Keratinocyte (primary cell): Measurements from ENCODE around the gene CASP7. TPM values are rescaled to one million over a fixed set of nuclear protein-coding genes. Genes with fewer than 3 reads are reported as not detected.

Experiments used
- DNase-seq: peaks from one replicate; pipeline ENCODE4 v3.0.0-alpha.2; 2011; ENCODE audit warnings: low read depth, missing footprints, low spot score
- FAIRE-seq: peaks from 2 replicates; lab custom pipeline; 2011; peaks lifted over from hg19 to GRCh38; lab: Jason Lieb, UNC
- H2AFZ ChIP-seq: 2 replicates; pipeline ENCODE4 v1.6.0; 2012; ENCODE audit warnings: low read length, control low read depth, inconsistent platforms; ENCODE audit not compliant: control insufficient read depth
- H3K27ac ChIP-seq: 2 replicates; pipeline ENCODE4 v1.5.1; 2011; ENCODE audit warnings: low read length; ENCODE audit not compliant: control insufficient read depth, insufficient read depth
- H3K27me3 ChIP-seq: 3 replicates; pipeline ENCODE4 v1.6.0; 2011; ENCODE audit warnings: low read length; ENCODE audit not compliant: control insufficient read depth, insufficient read depth; ENCODE audit errors: extremely low read depth
- H3K36me3 ChIP-seq, 2 experiments: 2 replicates in 1 of 2; 3 replicates in 1 of 2; pipeline ENCODE4 v1.5.1; 2011; ENCODE audit warnings: low read length in 2 of 2, mild to moderate bottlenecking in 1 of 2; ENCODE audit not compliant: control insufficient read depth in 2 of 2, insufficient read depth in 2 of 2; ENCODE audit errors: extremely low read depth in 1 of 2
- H3K4me1 ChIP-seq: 3 replicates; pipeline ENCODE4 v1.5.1; 2011; ENCODE audit warnings: low read length; ENCODE audit not compliant: control insufficient read depth, insufficient read depth; ENCODE audit errors: extremely low read depth
- H3K4me2 ChIP-seq: 3 replicates; pipeline ENCODE4 v1.6.0; 2011; ENCODE audit warnings: low read depth, low read length; ENCODE audit not compliant: control insufficient read depth, insufficient read depth; ENCODE audit errors: extremely low read depth
- H3K4me3 ChIP-seq, 3 experiments: fragments of 200-600 bp in 1 of 3; sonication (generic) in 1 of 3; 2 replicates in 2 of 3; 3 replicates in 1 of 3; pipeline ENCODE4 v1.5.1; 2011 to 2016; ENCODE audit warnings: low read length in 3 of 3, mild to moderate bottlenecking in 3 of 3, control low read depth in 2 of 3, inconsistent platforms in 1 of 3, low read depth in 1 of 3, mixed read lengths in 1 of 3, mixed run types in 1 of 3, moderate library complexity in 1 of 3; ENCODE audit not compliant: control insufficient read depth in 2 of 3, insufficient read depth in 2 of 3; ENCODE audit errors: extremely low read depth in 1 of 3
- H3K79me2 ChIP-seq: 2 replicates; pipeline ENCODE4 v1.6.0; 2012; ENCODE audit warnings: low read length; ENCODE audit not compliant: control insufficient read depth, insufficient read depth
- H3K9ac ChIP-seq: 3 replicates; pipeline ENCODE4 v1.6.0; 2011; ENCODE audit warnings: low read length; ENCODE audit not compliant: control insufficient read depth, insufficient read depth; ENCODE audit errors: extremely low read depth
- H3K9me1 ChIP-seq: 3 replicates; pipeline ENCODE4 v1.6.0; 2011; ENCODE audit warnings: low read length; ENCODE audit not compliant: control insufficient read depth, insufficient read depth; ENCODE audit errors: extremely low read depth
- H3K9me3 ChIP-seq: 2 replicates; pipeline ENCODE4 v1.5.1; 2012; ENCODE audit warnings: low read depth, low read length; ENCODE audit not compliant: control insufficient read depth
- H4K20me1 ChIP-seq: 3 replicates; pipeline ENCODE4 v1.6.0; 2011; ENCODE audit warnings: low read length; ENCODE audit not compliant: control insufficient read depth, insufficient read depth; ENCODE audit errors: extremely low read depth
- CTCF ChIP-seq, 3 experiments: IDR thresholded peaks in 1 of 3; conservative IDR thresholded peaks in 1 of 3; optimal IDR thresholded peaks in 1 of 3; 2 replicates in 2 of 3; 3 replicates in 1 of 3; pipeline versions ENCODE3 to v1.5.1; 2011; ENCODE audit warnings: low read length in 3 of 3, mild to moderate bottlenecking in 3 of 3, moderate library complexity in 2 of 3, control low read depth in 1 of 3, inconsistent platforms in 1 of 3; ENCODE audit not compliant: insufficient read depth in 2 of 3; ENCODE audit errors: extremely low read depth in 1 of 3
- EZH2 ChIP-seq: IDR thresholded peaks from one replicate; pipeline ENCODE4 v1.6.1; 2012; ENCODE audit warnings: inconsistent platforms, mild to moderate bottlenecking, low read length, moderate library complexity
- dilution Hi-C: fragments of 300-500 bp; cut with MboI; formaldehyde crosslinking; loops from one replicate; pipeline ENCODE4 v1.7.0; 2020; ENCODE audit warnings: low sequenced_read_pairs; ENCODE audit not compliant: extremely low pct_ligation_motif_present
- polyA plus RNA-seq, 5 experiments: library from polyadenylated mRNA; depleted of rRNA in 3 of 5; stranded (reverse) in 3 of 5; stranded (forward) in 1 of 5; unstranded in 1 of 5; fragments of >200 nt; gene quantifications; 1 replicate in 1 of 5; 2 replicates in 3 of 5; 3 replicates in 1 of 5; pipeline versions ENCODE4 v1.2.1 to v1.2.3, GENCODE V29; 2011 to 2012; ENCODE audit warnings: missing spikeins in 2 of 5, low read depth in 1 of 5, low replicate concordance in 1 of 5

CASP7 gene
- polyA plus RNA-seq, 1 donor (not counting 4 experiments of a cell fraction or from before 2014, with no cell fraction given), result 23.2 TPM

DNA sequence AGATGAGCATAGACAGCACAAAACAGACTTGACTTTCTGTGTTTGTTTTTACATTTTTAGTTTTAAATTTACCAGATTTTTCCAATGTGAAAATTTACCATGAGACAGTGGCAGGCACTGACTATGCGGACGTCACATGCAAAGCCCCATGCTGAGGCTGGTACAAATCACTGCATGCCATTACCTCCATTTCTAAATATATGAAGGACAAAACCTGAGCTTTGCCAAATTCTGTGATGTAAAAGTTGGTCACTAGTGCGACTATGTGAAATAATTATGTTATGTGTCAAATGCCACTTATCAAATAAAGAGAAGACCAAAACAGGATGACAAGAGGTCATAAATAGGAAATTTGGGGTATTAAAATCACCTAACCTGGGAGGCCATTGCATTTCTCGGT is 38.0 kb upstream of the CASP7 start:
- H3K79me2 ChIP-seq, result no peaks in the 10 kb centered on the region
- no peaks in the 10 kb centered on the region for H3K9me3 ChIP-seq
- no peak overlapping the region for H3K4me2 ChIP-seq
- H3K27ac ChIP-seq, result no peak overlapping the region
- FAIRE-seq (no peak), DNase-seq (no peak)
- H3K36me3 ChIP-seq, result no peaks in the 10 kb centered on the region
- no peak for TF ChIP-seq EZH2
- TF ChIP-seq CTCF (optimal IDR thresholded peaks at IDR 0.05 in 1 of 3, IDR thresholded peaks at IDR 0.05 in 1 of 3, conservative IDR thresholded peaks at IDR 0.05 in 1 of 3; ENCODE audit: extremely low read depth in 1 of 3, insufficient read depth in 2 of 3, low read length in 3 of 3), result no peak
- no peaks in the 10 kb centered on the region for H4K20me1 ChIP-seq
- H3K4me1 ChIP-seq, result no peaks in the 10 kb centered on the region
- no peaks in the 10 kb centered on the region for H3K27me3 ChIP-seq
- no peak overlapping the region for H2AFZ ChIP-seq
- no peak overlapping the region for H3K4me3 ChIP-seq
- H3K9me1 ChIP-seq, result no peaks in the 10 kb centered on the region
- dilution Hi-C loops, result no loop called here
- no peak overlapping the region for H3K9ac ChIP-seq

DNA sequence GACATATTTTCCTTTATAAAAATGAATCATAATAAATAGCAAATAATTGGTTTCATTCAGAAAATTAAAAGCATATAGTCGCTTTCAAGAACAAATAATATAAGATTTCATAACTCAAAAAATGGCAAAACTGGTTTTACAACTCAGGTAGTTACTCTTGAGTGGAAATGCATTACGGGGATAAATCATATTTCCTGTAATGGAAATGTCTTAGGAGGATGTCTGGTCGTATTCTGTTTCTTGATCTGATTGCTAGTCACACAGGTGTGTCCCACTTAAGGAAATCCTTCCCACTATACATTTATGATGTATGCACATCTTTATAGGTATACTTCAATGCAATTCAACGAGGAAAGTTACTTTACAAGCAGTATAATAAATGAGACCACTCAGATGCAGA is 36.5 kb upstream of the CASP7 start:
- no peak overlapping the region for H3K27ac ChIP-seq
- no peak for TF ChIP-seq CTCF (optimal IDR thresholded peaks at IDR 0.05 in 1 of 3, IDR thresholded peaks at IDR 0.05 in 1 of 3, conservative IDR thresholded peaks at IDR 0.05 in 1 of 3; ENCODE audit: extremely low read depth in 1 of 3, insufficient read depth in 2 of 3, low read length in 3 of 3)
- no peak for TF ChIP-seq EZH2
- DNase-seq (no peak), FAIRE-seq (no peak)
- H3K4me3 ChIP-seq, result no peak overlapping the region
- no peaks in the 10 kb centered on the region for H4K20me1 ChIP-seq
- H3K9me1 ChIP-seq, result no peaks in the 10 kb centered on the region
- no peak overlapping the region for H3K4me2 ChIP-seq
- no peaks in the 10 kb centered on the region for H3K9me3 ChIP-seq
- H3K36me3 ChIP-seq, result no peaks in the 10 kb centered on the region
- dilution Hi-C loops, result no loop called here
- H3K9ac ChIP-seq, result no peak overlapping the region
- H2AFZ ChIP-seq, result no peak overlapping the region
- no peaks in the 10 kb centered on the region for H3K79me2 ChIP-seq
- no peaks in the 10 kb centered on the region for H3K4me1 ChIP-seq
- H3K27me3 ChIP-seq, result no peaks in the 10 kb centered on the region
